ENCODE results near the gene RIC3. TPM values are rescaled to one million over a fixed set of nuclear protein-coding genes. Genes with fewer than 3 reads are reported as not detected.

Gene RIC3
- total RNA-seq, 1 donor from 2014 or later, result 12.7 TPM

- TF ChIP-seq CTCF (IDR thresholded peaks at IDR 0.05), result no peak
- Histone ChIP-seq H3K9me3 (no peaks in the 10 kb centered on the region), H3K4me3 (no peak overlapping the region), H3K27ac (peak overlapping the region; percentile 31), H3K27me3 (ENCODE audit: low read depth) (no peaks in the 10 kb centered on the region), H3K4me1 (peaks cover 4% of the 10 kb centered on the region), H3K36me3 (no peaks in the 10 kb centered on the region)
- intact Hi-C loops (cut with DNase I), result no loop called here
- no peak for DNase-seq
- no peak for ATAC-seq
Observed at GRCh38 chr11:8062781-8063257, 106.0 kb downstream of the RIC3 start.

- ATAC-seq (no peak), DNase-seq (no peak)
Observed at GRCh38 chr11:8061555-8062428, 107.0 kb downstream of the RIC3 start.

GRCh38 chr11:8060801-8061554 is 107.8 kb downstream of the RIC3 start:
- no peak overlapping the region for H3K27ac ChIP-seq
- intact Hi-C loops (cut with DNase I), result no loop called here
- no peak for TF ChIP-seq CTCF (IDR thresholded peaks at IDR 0.05)
- DNase-seq (no peak), ATAC-seq (no peak)
- peaks cover 4% of the 10 kb centered on the region for H3K4me1 ChIP-seq
- H3K4me3 ChIP-seq, result no peak overlapping the region
- no peaks in the 10 kb centered on the region for H3K9me3 ChIP-seq
- no peaks in the 10 kb centered on the region for H3K36me3 ChIP-seq
- no peaks in the 10 kb centered on the region for H3K27me3 ChIP-seq (ENCODE audit: low read depth)

More at GRCh38 chr11:8061555-8062428, 107.0 kb downstream of the RIC3 start:
- no peaks in the 10 kb centered on the region for H3K9me3 ChIP-seq
- H3K4me1 ChIP-seq, result peaks cover 4% of the 10 kb centered on the region
- no peak overlapping the region for H3K27ac ChIP-seq
- H3K4me3 ChIP-seq, result no peak overlapping the region
- intact Hi-C loops (cut with DNase I), result no loop called here
- no peaks in the 10 kb centered on the region for H3K36me3 ChIP-seq
- TF ChIP-seq CTCF (IDR thresholded peaks at IDR 0.05), result no peak
- H3K27me3 ChIP-seq (ENCODE audit: low read depth), result no peaks in the 10 kb centered on the region

- H3K27me3 ChIP-seq (ENCODE audit: low read depth), result no peaks in the 10 kb centered on the region
- TF ChIP-seq CTCF (IDR thresholded peaks at IDR 0.05), result no peak
- intact Hi-C loops (cut with DNase I), result no loop called here
- H3K27ac ChIP-seq, result no peak overlapping the region
- no peak for ATAC-seq
- no peak for DNase-seq
- no peak overlapping the region for H3K4me3 ChIP-seq
- no peaks in the 10 kb centered on the region for H3K36me3 ChIP-seq
- H3K4me1 ChIP-seq, result peaks cover 4% of the 10 kb centered on the region
- no peaks in the 10 kb centered on the region for H3K9me3 ChIP-seq
Observed at GRCh38 chr11:8060146-8060719, 108.6 kb downstream of the RIC3 start.

GRCh38 chr11:8059571-8060011 is 109.2 kb downstream of the RIC3 start:
- Histone ChIP-seq H3K9me3 (no peaks in the 10 kb centered on the region), H3K36me3 (no peaks in the 10 kb centered on the region), H3K4me1 (peaks cover 4% of the 10 kb centered on the region), H3K27ac (no peak overlapping the region), H3K4me3 (no peak overlapping the region), H3K27me3 (ENCODE audit: low read depth) (no peaks in the 10 kb centered on the region)
- intact Hi-C loops (cut with DNase I), result no loop called here
- ATAC-seq (no peak), DNase-seq (no peak)
- no peak for TF ChIP-seq CTCF (IDR thresholded peaks at IDR 0.05)

All from lower lobe of right lung (tissue), 2 donors.